A549 (cell line): ENCODE measurements around the gene OR2AT4. TPM values are rescaled to one million over a fixed set of nuclear protein-coding genes. Genes with fewer than 3 reads are reported as not detected.

Experiments used
- ATAC-seq, 2 experiments: fragments of 200-7000 bp in 1 of 2; fragments of >200 bp in 1 of 2; cut with Nextera tagmentation in 1 of 2; cut with Tn5 transposase in 1 of 2; 3 replicates each; pipeline versions ENCODE4 v1.8.0 to v1.9.1; 2018 to 2020; ENCODE audit warnings: mild to moderate bottlenecking in 1 of 2, moderate library complexity in 1 of 2
- CTCF ChIA-PET: fragments of 300-600 bp; sonication (Branson Sonifier 250); formaldehyde crosslinking; extraction: SDS; loops from one replicate; lab custom pipeline; 2021; ENCODE audit warnings: antibody characterized with exemption, inconsistent platforms; lab: Yijun Ruan, JAX
- POLR2A ChIA-PET: fragments of 350-600 bp; formaldehyde crosslinking; extraction: SDS; loops from one replicate; lab custom pipeline; 2021; ENCODE audit warnings: antibody characterized with exemption, inconsistent platforms; lab: Yijun Ruan, JAX
- DNase-seq, 2 experiments: peaks; one replicate each; pipeline versions ENCODE4 v3.0.0 to v3.0.0-alpha.2; 2011 to 2016; ENCODE audit warnings: low read depth in 1 of 2, low spot score in 1 of 2
- FAIRE-seq: peaks from 2 replicates; lab custom pipeline; 2011; peaks lifted over from hg19 to GRCh38; lab: Jason Lieb, UNC
- H3K27ac ChIP-seq, 2 experiments: fragments of >200 bp; sonication (Bioruptor Twin); formaldehyde crosslinking; 3 replicates each; pipeline ENCODE4 v1.5.1; 2016 to 2017
- H3K4me1 ChIP-seq: fragments of >200 bp; sonication (Bioruptor Twin); formaldehyde crosslinking; 3 replicates; pipeline ENCODE4 v1.6.1; 2016
- H3K4me2 ChIP-seq: fragments of >200 bp; sonication (Bioruptor Twin); formaldehyde crosslinking; 3 replicates; pipeline ENCODE4 v1.6.1; 2016
- H3K4me3 ChIP-seq: fragments of >200 bp; sonication (Bioruptor Twin); formaldehyde crosslinking; 3 replicates; pipeline ENCODE4 v1.5.1; 2016
- H3K9me3 ChIP-seq: fragments of >200 bp; sonication (Bioruptor Twin); formaldehyde crosslinking; 3 replicates; pipeline ENCODE4 v1.6.1; 2016
- BHLHE40 ChIP-seq: IDR thresholded peaks from 2 replicates; pipeline ENCODE4 v1.6.1; 2012; ENCODE audit warnings: low read depth, low read length, inconsistent platforms
- CHD4 ChIP-seq: fragments of 200-600 bp; sonication (generic); IDR thresholded peaks from 2 replicates; pipeline ENCODE4 v1.6.1; 2016; ENCODE audit warnings: antibody characterized with exemption, mild to moderate bottlenecking, borderline replicate concordance
- EHF ChIP-seq: fragments of 250-450 bp; sonication (Bioruptor Pico); IDR thresholded peaks from 2 replicates; pipeline ENCODE4 v1.5.0; 2020; ENCODE audit warnings: mild to moderate bottlenecking
- EP300 ChIP-seq, 2 experiments: fragments of >200 bp; sonication (Bioruptor Twin); formaldehyde crosslinking; IDR thresholded peaks; 2 replicates in 1 of 2; 3 replicates in 1 of 2; pipeline ENCODE4 v1.6.1; 2016 to 2017
- HDAC2 ChIP-seq: fragments of 200-600 bp; sonication (generic); IDR thresholded peaks from 2 replicates; pipeline ENCODE4 v1.6.1; 2016
- HMGXB4 ChIP-seq: fragments of 250-450 bp; sonication (Bioruptor Pico); IDR thresholded peaks from 2 replicates; pipeline ENCODE4 v1.5.0; 2021; ENCODE audit warnings: mild to moderate bottlenecking, moderate library complexity, borderline replicate concordance
- HOXA7 ChIP-seq: fragments of 250-450 bp; sonication (Bioruptor Pico); IDR thresholded peaks from 2 replicates; pipeline ENCODE4 v1.5.0; 2020; ENCODE audit warnings: mild to moderate bottlenecking, moderate library complexity
- HOXB5 ChIP-seq: fragments of 250-450 bp; sonication (Bioruptor Pico); IDR thresholded peaks from 2 replicates; pipeline ENCODE4 v1.5.0; 2020; ENCODE audit warnings: mild to moderate bottlenecking, moderate library complexity
- MYC ChIP-seq: IDR thresholded peaks from 2 replicates; pipeline ENCODE4 v1.6.1; 2012; ENCODE audit warnings: mild to moderate bottlenecking, inconsistent platforms, low read length, improper control_type of control experiment, borderline replicate concordance
- NFE2L2 ChIP-seq: fragments of 150-350 bp; conservative IDR thresholded peaks from 2 replicates; pipeline ENCODE4 v1.6.1; 2014; ENCODE audit warnings: low read length
- PHF8 ChIP-seq: fragments of 200-600 bp; sonication (generic); IDR thresholded peaks from 2 replicates; pipeline ENCODE4 v1.6.1; 2016; ENCODE audit warnings: low read depth, mild to moderate bottlenecking, antibody characterized with exemption, moderate library complexity, borderline replicate concordance
- RAD21 ChIP-seq, 2 experiments: fragments of >200 bp in 1 of 2; sonication (Bioruptor Twin) in 1 of 2; formaldehyde crosslinking in 1 of 2; IDR thresholded peaks in 1 of 2; conservative IDR thresholded peaks in 1 of 2; 2 replicates in 1 of 2; 3 replicates in 1 of 2; pipeline ENCODE4 v1.6.1; 2012 to 2018; ENCODE audit warnings: inconsistent platforms in 1 of 2
- RARB ChIP-seq: fragments of 250-450 bp; sonication (Bioruptor Pico); IDR thresholded peaks from 2 replicates; pipeline ENCODE4 v1.8.0; 2021; ENCODE audit warnings: mild to moderate bottlenecking, moderate library complexity
- RCOR1 ChIP-seq: fragments of 150-350 bp; IDR thresholded peaks from 2 replicates; pipeline ENCODE4 v1.6.1; 2014; ENCODE audit warnings: antibody characterized with exemption, low read length, low read depth
- RFX5 ChIP-seq: fragments of 450-650 bp; IDR thresholded peaks from 2 replicates; pipeline ENCODE4 v1.7.1; 2014; ENCODE audit warnings: antibody characterized with exemption, mild to moderate bottlenecking, moderate library complexity
- SREBF2 ChIP-seq: fragments of 450-650 bp; IDR thresholded peaks from 2 replicates; pipeline ENCODE4 v1.6.1; 2014; ENCODE audit warnings: mild to moderate bottlenecking, moderate library complexity
- TP53 ChIP-seq: fragments of 250-450 bp; sonication (Bioruptor Pico); IDR thresholded peaks from 2 replicates; pipeline ENCODE4 v1.5.0; 2021; ENCODE audit warnings: mild to moderate bottlenecking, moderate library complexity
- ZC3H11A ChIP-seq: fragments of 450-650 bp; IDR thresholded peaks from 2 replicates; pipeline ENCODE4 v1.6.1; 2014; ENCODE audit warnings: antibody characterized with exemption, mild to moderate bottlenecking
- ZFP36 ChIP-seq: fragments of 450-650 bp; IDR thresholded peaks from 2 replicates; pipeline ENCODE4 v1.6.1; 2014; ENCODE audit warnings: borderline replicate concordance; ENCODE audit not compliant: partially characterized antibody
- ZNF302 ChIP-seq: fragments of 250-450 bp; sonication (Bioruptor Pico); IDR thresholded peaks from 2 replicates; pipeline ENCODE4 v1.9.0; 2021; ENCODE audit warnings: inconsistent platforms, mild to moderate bottlenecking, moderate library complexity
- ZSCAN20 ChIP-seq: fragments of 250-450 bp; sonication (Bioruptor Pico); IDR thresholded peaks from 2 replicates; pipeline ENCODE4 v1.8.0; 2022; ENCODE audit warnings: mild to moderate bottlenecking, moderate library complexity
- WGBS: methylation state at CpG from one replicate; pipeline ENCODE4 v1.1.6; 2017; ENCODE audit errors: missing lambda C conversion rate; 5-methylcytosine and 5-hydroxymethylcytosine counted together
- polyA plus RNA-seq, 4 experiments: library from polyadenylated mRNA; depleted of rRNA in 3 of 4; stranded (reverse); fragments of >200 nt; fragmentation: RNase III in 1 of 4; extraction: RNeasy Plus Mini Kit Qiagen cat#74134 plus additional on column Dnase treatment in 1 of 4; gene quantifications; 2 replicates in 3 of 4; 3 replicates in 1 of 4; pipeline ENCODE4 v1.2.3, GENCODE V29; 2011 to 2017
- TF ChIP-seq, protein P1 (sequence below): fragments of 200-600 bp; sonication (generic); IDR thresholded peaks from 2 replicates; pipeline ENCODE4 v1.6.1; 2016; ENCODE audit warnings: antibody characterized with exemption, mild to moderate bottlenecking, moderate library complexity

OR2AT4 gene
- polyA plus RNA-seq, 2 of the 4 experiments (the other 2 are of a cell fraction) = 0.01 TPM; not detected in 1

GRCh38 chr11:75072582-75072981, 24.1 kb downstream of the OR2AT4 start:
- Histone ChIP-seq H3K4me2 (no peak overlapping the region), H3K9me3 (no peaks in the 10 kb centered on the region), H3K4me1 (no peaks in the 10 kb centered on the region), H3K27ac (no peak overlapping the region)
- DNase-seq (no peak), ATAC-seq (peak in 1 of 2 experiments; percentile 56; a peak in 4 of 6 replicates)
- WGBS = 0% methylated on average over 2 of the region's 2 CpGs
- CTCF ChIA-PET = interaction anchor here (1.3 to 2.3 kb wide), 3 partner anchors 50 to 177 kb away, joined by 4 to 8 read pairs (median 5); no protein-coding TSS in a partner anchor
- POLR2A ChIA-PET = no interaction called here
- TF ChIP-seq ZSCAN20 (CRISPR knock-in tag) = no peak
- TF ChIP-seq EP300 (IDR thresholded peaks at IDR 0.05) = no peak
- no peak for TF ChIP-seq HDAC2
- no peak for TF ChIP-seq RAD21 (conservative IDR thresholded peaks at IDR 0.05 in 1 of 2, IDR thresholded peaks at IDR 0.05 in 1 of 2)
- TF ChIP-seq TP53 (CRISPR knock-in tag) = no peak
- TF ChIP-seq HOXB5 (CRISPR knock-in tag) = no peak
- TF ChIP-seq HMGXB4 (CRISPR knock-in tag) = no peak
- TF ChIP-seq RFX5 = no peak
- TF ChIP-seq RCOR1 = no peak
- no peak for TF ChIP-seq HOXA7 (CRISPR knock-in tag)
- TF ChIP-seq, protein P1, sequence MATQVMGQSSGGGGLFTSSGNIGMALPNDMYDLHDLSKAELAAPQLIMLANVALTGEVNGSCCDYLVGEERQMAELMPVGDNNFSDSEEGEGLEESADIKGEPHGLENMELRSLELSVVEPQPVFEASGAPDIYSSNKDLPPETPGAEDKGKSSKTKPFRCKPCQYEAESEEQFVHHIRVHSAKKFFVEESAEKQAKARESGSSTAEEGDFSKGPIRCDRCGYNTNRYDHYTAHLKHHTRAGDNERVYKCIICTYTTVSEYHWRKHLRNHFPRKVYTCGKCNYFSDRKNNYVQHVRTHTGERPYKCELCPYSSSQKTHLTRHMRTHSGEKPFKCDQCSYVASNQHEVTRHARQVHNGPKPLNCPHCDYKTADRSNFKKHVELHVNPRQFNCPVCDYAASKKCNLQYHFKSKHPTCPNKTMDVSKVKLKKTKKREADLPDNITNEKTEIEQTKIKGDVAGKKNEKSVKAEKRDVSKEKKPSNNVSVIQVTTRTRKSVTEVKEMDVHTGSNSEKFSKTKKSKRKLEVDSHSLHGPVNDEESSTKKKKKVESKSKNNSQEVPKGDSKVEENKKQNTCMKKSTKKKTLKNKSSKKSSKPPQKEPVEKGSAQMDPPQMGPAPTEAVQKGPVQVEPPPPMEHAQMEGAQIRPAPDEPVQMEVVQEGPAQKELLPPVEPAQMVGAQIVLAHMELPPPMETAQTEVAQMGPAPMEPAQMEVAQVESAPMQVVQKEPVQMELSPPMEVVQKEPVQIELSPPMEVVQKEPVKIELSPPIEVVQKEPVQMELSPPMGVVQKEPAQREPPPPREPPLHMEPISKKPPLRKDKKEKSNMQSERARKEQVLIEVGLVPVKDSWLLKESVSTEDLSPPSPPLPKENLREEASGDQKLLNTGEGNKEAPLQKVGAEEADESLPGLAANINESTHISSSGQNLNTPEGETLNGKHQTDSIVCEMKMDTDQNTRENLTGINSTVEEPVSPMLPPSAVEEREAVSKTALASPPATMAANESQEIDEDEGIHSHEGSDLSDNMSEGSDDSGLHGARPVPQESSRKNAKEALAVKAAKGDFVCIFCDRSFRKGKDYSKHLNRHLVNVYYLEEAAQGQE = no peak
- TF ChIP-seq, all 56 proteins: peak for 0
- FAIRE-seq = no peak
- no peak overlapping the region for H3K4me3 ChIP-seq

DNA sequence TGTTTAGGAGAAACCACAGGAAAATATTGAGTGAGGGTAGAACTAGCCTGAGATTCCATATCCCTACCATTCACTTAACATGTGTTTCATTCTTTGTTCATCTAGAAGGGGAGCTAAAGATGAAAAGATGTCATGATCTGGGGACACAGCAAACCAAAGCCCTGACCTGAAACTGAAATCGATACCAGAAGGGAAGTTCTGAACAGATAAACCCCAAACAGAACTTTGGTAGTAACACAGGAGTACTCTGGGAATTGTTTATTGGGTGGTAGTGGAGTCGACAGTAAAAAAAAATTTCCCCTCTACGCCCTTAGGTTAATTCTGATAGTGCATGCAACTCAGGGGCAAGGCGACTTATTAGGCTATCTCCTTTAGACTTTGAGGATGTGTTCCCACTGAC, 27.2 kb downstream of the OR2AT4 start:
- ChIA-PET POLR2A (interaction anchor here (0.6 kb wide), 1 partner anchor 14 kb away, joined by 3 read pairs; no protein-coding TSS in a partner anchor), CTCF (interaction anchor here (1.2 kb wide), 1 partner anchor 180 kb away, joined by 4 read pairs; no protein-coding TSS in a partner anchor)
- no peak overlapping the region for H3K4me2 ChIP-seq
- no peak overlapping the region for H3K27ac ChIP-seq
- H3K4me1 ChIP-seq = no peaks in the 10 kb centered on the region
- TF ChIP-seq MYC (no peak), RARB (CRISPR knock-in tag) (no peak), CHD4 (no peak), ZC3H11A (no peak), PHF8 (no peak), ZNF302 (CRISPR knock-in tag) (no peak), SREBF2 (no peak), NFE2L2 (no peak), BHLHE40 (no peak), ZFP36 (no peak), RCOR1 (no peak), ZSCAN20 (CRISPR knock-in tag) (no peak), EHF (CRISPR knock-in tag) (no peak)
- no peak overlapping the region for H3K4me3 ChIP-seq
- DNase-seq = no peak
- 23% methylated on average over 4 of the region's 4 CpGs for WGBS
- H3K9me3 ChIP-seq = no peaks in the 10 kb centered on the region
- no peak for FAIRE-seq
- ATAC-seq = no peak
